ENCODE results near the gene AACS. TPM values are rescaled to one million over a fixed set of nuclear protein-coding genes. Genes with fewer than 3 reads are reported as not detected.

AACS gene
- total and polyA plus RNA-seq, 8 donors, result 15.0 to 56.5 (median 25.1) TPM

DNA sequence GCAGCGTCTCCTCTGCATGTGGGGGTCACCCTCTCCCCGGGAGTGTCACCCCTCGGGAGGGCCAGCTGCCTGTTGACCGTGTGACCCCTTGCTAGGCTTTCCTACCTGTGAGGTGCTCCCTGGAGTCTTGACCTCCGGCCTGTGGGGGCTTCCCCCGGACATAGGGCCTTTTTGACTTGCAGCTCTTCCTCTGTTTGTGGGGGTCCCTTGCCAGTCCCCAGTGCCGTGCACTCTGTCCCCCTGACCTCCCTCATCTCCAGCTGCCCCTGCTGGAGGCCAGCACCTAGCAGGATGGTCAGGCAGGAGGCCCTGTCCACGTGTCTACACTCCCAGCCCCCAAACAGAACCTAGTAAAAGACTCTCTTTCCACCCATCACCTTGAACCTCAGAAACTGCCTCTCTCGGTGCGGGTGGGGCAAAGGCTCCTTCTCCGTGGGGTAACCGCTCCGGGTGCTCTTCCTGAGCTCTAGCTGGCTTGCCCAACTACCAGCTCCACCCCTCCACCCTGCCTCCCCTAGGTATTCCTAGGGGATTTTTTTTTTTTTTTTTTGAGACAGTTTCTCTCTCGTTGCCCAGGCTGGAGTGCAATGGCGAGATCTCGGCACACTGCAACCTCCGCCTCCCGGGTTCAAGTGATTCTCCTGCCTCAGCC is 810 bp downstream of the AACS start:
- TF ChIP-seq, protein P1, sequence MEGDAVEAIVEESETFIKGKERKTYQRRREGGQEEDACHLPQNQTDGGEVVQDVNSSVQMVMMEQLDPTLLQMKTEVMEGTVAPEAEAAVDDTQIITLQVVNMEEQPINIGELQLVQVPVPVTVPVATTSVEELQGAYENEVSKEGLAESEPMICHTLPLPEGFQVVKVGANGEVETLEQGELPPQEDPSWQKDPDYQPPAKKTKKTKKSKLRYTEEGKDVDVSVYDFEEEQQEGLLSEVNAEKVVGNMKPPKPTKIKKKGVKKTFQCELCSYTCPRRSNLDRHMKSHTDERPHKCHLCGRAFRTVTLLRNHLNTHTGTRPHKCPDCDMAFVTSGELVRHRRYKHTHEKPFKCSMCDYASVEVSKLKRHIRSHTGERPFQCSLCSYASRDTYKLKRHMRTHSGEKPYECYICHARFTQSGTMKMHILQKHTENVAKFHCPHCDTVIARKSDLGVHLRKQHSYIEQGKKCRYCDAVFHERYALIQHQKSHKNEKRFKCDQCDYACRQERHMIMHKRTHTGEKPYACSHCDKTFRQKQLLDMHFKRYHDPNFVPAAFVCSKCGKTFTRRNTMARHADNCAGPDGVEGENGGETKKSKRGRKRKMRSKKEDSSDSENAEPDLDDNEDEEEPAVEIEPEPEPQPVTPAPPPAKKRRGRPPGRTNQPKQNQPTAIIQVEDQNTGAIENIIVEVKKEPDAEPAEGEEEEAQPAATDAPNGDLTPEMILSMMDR (IDR thresholded peaks at IDR 0.05), result no peak
- TF ChIP-seq EP300 (IDR thresholded peaks at IDR 0.05), result no peak
- TF ChIP-seq POLR2A (IDR thresholded peaks at IDR 0.05), result no peak
- TF ChIP-seq POLR2AphosphoS5 (IDR thresholded peaks at IDR 0.05), result no peak
- Histone ChIP-seq H3K27ac (peak overlapping the region in 4 of 5 donors; percentile 81 to 84 (median 84)), H3K27me3 (no peaks in the 10 kb centered on the region), H3K4me3 (peak overlapping the region; percentile 81 to 94 (median 84)), H3K9me3 (no peaks in the 10 kb centered on the region), H3K36me3 (peaks cover 0 to 4% (median 3%) of the 10 kb centered on the region in 4 donors), H3K4me1 (peaks cover 6 to 49% (median 40%) of the 10 kb centered on the region in 4 donors)
- peak in 1 of 2 donors; percentile 22 for DNase-seq
- intact Hi-C loops (cut with DNase I; ENCODE audit: low total_unique reads), result no loop called here
- WGBS, 5 donors, result 30 to 50% (median 40%) methylated on average over 16 to 18 of the region's 18 CpGs

DNA sequence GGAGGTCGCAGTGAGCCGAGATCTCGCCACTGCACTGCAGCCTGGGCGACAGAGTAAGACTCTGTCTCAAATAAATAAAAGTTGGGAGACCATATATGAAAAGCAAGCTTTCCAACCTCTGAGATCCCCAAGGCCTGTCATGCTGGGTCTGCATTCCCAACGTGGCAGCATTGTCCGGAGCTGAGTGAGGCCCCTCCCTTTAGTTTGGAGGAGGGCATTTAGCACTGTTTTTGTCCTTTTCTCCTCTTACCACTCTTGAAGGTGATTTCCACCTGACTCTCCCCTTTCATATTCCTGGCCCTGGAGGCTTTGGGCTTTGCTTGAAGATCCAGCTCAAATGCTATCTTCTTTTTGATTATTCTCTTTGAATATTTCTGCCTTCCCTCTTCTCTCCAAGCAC is 3.2 kb downstream of the AACS start:
- Histone ChIP-seq H3K27me3 (no peaks in the 10 kb centered on the region), H3K4me1 (peaks cover 6 to 49% (median 40%) of the 10 kb centered on the region in 4 donors), H3K36me3 (peaks cover 0 to 17% (median 6%) of the 10 kb centered on the region in 4 donors), H3K9me3 (no peaks in the 10 kb centered on the region), H3K27ac (no peak overlapping the region), H3K4me3 (no peak overlapping the region)
- TF ChIP-seq, protein P1 (IDR thresholded peaks at IDR 0.05), result no peak
- TF ChIP-seq POLR2AphosphoS5 (IDR thresholded peaks at IDR 0.05) (no peak), POLR2A (IDR thresholded peaks at IDR 0.05) (no peak), EP300 (IDR thresholded peaks at IDR 0.05) (no peak)
- intact Hi-C loops (cut with DNase I; ENCODE audit: low total_unique reads), result no loop called here
- no peak for DNase-seq
- WGBS, 5 donors, result 68 to 79% (median 76%) methylated on average over 6 of the region's 6 CpGs

DNA sequence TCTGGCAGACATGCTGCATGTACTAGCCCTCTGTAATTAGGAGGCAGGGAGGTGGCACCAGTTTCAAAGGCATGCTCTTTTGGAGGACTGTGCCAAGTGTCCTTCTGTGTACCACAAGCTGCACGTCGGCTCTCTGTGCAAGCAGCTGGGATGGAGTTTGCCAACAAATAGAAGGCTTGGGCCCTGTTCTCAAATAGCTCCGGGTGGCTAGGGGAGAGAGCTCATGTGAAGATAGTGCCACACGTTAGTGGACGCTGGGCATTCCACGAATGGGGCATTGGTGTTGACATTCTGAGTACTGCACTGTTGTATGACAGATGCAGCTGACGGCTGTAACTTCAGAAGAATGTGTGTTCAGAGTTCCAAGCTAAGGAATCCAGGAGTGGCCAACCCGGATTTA is 4.4 kb downstream of the AACS start:
- H3K27me3 ChIP-seq, result no peaks in the 10 kb centered on the region
- TF ChIP-seq EP300 (IDR thresholded peaks at IDR 0.05) (no peak), POLR2A (IDR thresholded peaks at IDR 0.05) (no peak), POLR2AphosphoS5 (IDR thresholded peaks at IDR 0.05) (no peak)
- TF ChIP-seq, protein P1 (IDR thresholded peaks at IDR 0.05), result no peak
- H3K27ac ChIP-seq, result no peak overlapping the region
- 31 to 51% (median 31%) methylated on average over 5 to 8 of the region's 8 CpGs for WGBS, 5 donors
- peaks cover 6 to 46% (median 37%) of the 10 kb centered on the region in 4 donors for H3K4me1 ChIP-seq
- no peak overlapping the region for H3K4me3 ChIP-seq
- no peaks in the 10 kb centered on the region for H3K9me3 ChIP-seq
- peaks cover 0 to 18% (median 14%) of the 10 kb centered on the region in 4 donors for H3K36me3 ChIP-seq
- no peak for DNase-seq
- intact Hi-C loops (cut with DNase I; ENCODE audit: low total_unique reads), result no loop called here

DNA sequence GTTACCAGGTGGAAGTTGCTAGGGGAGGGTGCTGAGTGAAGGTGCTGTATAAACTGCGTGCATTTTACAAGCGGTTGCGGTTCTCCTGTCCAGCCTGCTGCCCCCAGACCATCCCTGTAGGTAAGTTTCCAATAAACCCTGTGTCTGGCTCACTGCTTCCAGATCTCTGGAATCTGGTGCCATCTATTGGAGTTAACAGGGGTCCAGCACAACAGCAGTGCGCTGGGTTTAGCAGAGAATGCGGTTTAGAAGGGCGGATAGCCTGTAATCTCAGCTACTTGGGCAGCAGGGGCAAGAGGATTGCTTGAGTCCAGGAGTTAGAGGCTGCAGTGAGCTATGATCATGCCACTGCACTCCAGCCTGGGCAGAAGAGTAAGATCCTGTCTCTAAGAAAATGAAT is 4.9 kb downstream of the AACS start:
- TF ChIP-seq EP300 (IDR thresholded peaks at IDR 0.05), result no peak
- peak in 1 of 2 donors; percentile 29 for DNase-seq
- Histone ChIP-seq H3K27me3 (no peaks in the 10 kb centered on the region), H3K9me3 (no peaks in the 10 kb centered on the region), H3K4me3 (no peak overlapping the region), H3K36me3 (peaks cover 0 to 22% (median 16%) of the 10 kb centered on the region in 4 donors), H3K4me1 (peaks cover 6 to 42% (median 33%) of the 10 kb centered on the region in 4 donors), H3K27ac (no peak overlapping the region)
- 72 to 89% (median 85%) methylated on average over 6 of the region's 6 CpGs for WGBS, 5 donors
- intact Hi-C loops (cut with DNase I; ENCODE audit: low total_unique reads), result no loop called here
